Activated naive CD4-positive, alpha-beta T cell treated with anti-CD3 and anti-CD28 coated beads, Interleukin-2, amount 50 U/mL, for 16 hours (primary cell): ENCODE data around the gene RALA.
A peak's percentile ranks its signal among the peaks of the same experiment; 100 is the strongest.

ENCODE experiments used
- DNase-seq: peaks from one replicate; pipeline ENCODE4 v3.0.0-alpha.2; 2020

The RALA gene, protein sequence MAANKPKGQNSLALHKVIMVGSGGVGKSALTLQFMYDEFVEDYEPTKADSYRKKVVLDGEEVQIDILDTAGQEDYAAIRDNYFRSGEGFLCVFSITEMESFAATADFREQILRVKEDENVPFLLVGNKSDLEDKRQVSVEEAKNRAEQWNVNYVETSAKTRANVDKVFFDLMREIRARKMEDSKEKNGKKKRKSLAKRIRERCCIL

GRCh38 chr7:39623047-39623731, at the start of gene RALA:
Gene RALA, plus strand, starts transcription at chr7:39623572. Its CDS starts 63,096 bp downstream, at chr7:39686668.
- DNase-seq: peak; percentile 91

GRCh38 chr7:39574673-39575349, 48.6 kb upstream of the RALA start:
- DNase-seq: no peak

GRCh38 chr7:39577229-39577874, 46.0 kb upstream of the RALA start:
- no peak for DNase-seq

GRCh38 chr7:39580149-39580874, 43.1 kb upstream of the RALA start:
- DNase-seq: peak; percentile 74

GRCh38 chr7:39582536-39582935, 40.8 kb upstream of the RALA start:
- no peak for DNase-seq

DNA sequence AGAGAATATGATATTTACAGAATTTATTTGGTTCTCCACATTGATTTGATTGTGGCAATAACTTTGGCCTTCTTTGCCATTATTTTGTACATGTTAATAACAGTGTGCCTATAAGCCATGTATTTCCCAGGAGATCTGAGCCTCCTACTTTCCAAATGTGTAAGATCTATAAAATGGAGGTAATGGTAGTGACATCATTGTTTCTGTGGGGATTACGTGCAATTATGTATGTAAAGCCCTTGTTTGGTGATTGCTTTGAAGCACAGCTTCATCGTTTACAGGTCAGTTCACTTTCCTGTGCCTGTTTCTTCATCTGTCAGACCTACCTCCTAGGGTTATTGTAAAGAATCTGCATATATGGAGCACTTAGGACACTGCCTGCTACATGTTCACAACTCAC, 39.8 kb upstream of the RALA start:
- DNase-seq: no peak

- no peak for DNase-seq
These were observed 36.0 kb upstream of the RALA start for GRCh38 chr7:39587393-39587792.

GRCh38 chr7:39588416-39588815, 35.0 kb upstream of the RALA start:
- no peak for DNase-seq

- DNase-seq: peak; percentile 62
These were observed 33.9 kb upstream of the RALA start for GRCh38 chr7:39589323-39590111.

GRCh38 chr7:39592586-39592985, 30.8 kb upstream of the RALA start:
- no peak for DNase-seq

DNA sequence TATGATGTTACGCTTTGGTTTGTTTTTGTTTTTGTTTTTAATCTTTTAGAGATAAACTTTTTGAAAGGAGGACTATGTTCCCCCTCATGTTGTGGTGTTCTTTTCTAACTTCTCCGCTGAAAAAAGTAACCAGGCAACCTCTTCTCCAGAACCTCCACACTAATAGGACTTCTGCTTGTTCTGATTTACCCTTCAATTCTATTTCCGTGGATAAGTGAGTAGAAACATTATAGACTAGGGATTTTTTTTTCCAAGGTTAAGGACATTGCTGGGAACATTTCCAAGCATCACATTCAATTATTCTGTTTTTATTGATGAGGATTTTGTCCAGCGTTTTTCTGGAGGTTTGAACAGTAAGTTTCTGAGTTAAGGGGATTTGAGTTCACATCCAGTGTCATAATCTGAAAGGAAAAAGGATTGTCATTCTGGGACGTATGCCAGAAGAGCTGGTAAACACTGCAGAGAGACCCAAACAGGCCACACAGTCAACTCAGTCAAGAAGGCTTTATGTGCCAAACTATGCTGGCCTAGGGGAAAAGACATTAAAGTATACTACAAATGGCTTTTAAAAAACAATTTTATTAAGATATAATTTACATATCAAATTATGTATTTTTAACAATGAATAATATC, 28.3 kb upstream of the RALA start:
- no peak for DNase-seq

DNA sequence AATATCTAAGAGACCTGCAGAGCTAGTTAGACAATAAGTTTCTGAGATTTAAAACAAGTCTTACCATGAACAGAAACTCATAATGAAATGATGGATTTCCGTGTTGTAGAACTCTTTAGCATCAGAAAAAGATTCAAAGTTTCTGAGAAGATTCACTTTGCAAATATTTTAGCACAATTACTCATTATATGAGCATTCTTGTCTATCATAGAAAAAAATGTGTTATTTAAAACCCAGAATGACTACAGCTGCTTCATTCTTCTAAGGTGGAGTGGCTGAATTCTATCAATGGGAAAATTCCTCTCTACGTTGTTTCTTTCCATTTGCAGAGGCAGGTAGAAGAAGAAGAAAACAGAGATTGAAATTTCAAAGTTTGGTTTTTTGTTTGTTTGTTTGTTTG, 21.0 kb upstream of the RALA start:
- DNase-seq: no peak

DNA sequence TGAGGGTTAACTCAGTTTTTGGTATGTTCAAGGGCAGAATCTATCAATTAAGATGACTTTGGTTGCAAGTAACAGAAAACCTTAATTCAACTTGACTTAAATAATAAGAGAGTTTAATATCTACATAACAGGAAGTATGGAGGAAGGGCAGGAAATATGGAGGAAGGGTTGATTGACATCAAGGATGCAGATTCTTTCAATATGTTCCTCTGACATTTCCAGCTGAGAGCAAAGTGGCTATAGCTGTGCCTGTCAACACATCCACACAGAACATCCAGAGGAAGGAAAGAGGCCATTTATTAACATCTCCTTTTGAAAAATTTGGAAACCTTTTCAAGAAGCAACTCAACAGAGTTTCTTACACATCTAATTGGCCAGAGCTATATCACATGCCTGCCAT, 19.4 kb upstream of the RALA start:
- no peak for DNase-seq

- no peak for DNase-seq
These were observed 18.3 kb upstream of the RALA start for GRCh38 chr7:39605087-39605486.

GRCh38 chr7:39606352-39606751, 17.0 kb upstream of the RALA start:
- no peak for DNase-seq

DNA sequence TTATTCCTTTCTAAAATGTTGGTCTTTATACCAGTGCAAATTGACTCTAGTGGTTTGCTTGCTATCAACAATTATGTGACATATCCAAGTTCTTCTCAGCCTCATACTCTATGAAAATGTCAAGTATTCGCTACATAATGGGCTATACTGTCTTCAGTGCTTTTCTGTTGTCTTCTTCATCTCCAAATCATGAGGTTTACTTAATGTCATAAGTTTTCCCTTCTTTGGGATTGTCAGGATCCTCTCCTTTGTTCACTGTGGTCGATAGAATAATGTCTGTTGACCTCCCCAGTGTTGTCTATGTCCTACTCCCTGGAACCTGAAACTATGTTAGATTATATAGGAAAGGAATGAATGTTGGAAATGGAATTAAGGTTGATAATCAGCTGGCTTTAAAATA, 16.4 kb upstream of the RALA start:
- no peak for DNase-seq

DNA sequence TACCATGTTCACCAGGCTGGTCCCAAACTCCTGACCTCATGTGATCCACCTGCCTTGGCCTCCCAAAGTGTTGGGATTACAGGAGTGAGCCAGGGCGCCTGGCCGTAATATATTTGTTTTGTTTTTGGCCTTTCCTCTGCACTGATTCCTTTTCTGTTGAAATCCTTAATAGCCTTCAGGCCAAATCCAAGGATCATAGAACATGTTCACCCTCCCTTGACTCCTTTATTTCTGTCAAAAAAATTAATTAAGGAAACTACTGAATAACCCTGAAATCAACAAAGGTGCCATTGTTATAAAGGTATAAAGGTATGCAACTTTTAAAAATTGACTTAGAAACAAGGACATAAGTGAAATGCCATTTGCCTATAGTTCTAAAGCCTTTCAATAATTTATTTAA, 15.5 kb upstream of the RALA start:
- DNase-seq: no peak

DNA sequence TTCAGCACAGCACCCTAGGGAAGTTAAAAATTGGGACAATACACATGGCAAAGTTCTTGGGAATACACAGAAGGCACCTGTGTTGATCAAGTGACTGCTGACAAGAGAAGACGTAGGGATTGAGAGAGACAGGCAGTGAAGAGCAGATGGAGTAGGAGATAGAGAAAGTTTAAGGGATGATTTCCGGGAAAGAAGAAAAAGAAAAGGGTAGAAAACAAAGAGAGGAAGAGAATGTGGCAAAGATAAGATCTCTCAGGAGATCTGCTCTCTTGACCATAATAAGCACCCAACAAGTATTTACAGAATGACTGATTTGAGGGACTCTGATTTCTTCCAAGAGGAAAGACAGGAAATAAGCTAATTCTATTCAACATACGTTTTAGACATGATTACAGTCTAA, 15.1 kb upstream of the RALA start:
- no peak for DNase-seq

DNA sequence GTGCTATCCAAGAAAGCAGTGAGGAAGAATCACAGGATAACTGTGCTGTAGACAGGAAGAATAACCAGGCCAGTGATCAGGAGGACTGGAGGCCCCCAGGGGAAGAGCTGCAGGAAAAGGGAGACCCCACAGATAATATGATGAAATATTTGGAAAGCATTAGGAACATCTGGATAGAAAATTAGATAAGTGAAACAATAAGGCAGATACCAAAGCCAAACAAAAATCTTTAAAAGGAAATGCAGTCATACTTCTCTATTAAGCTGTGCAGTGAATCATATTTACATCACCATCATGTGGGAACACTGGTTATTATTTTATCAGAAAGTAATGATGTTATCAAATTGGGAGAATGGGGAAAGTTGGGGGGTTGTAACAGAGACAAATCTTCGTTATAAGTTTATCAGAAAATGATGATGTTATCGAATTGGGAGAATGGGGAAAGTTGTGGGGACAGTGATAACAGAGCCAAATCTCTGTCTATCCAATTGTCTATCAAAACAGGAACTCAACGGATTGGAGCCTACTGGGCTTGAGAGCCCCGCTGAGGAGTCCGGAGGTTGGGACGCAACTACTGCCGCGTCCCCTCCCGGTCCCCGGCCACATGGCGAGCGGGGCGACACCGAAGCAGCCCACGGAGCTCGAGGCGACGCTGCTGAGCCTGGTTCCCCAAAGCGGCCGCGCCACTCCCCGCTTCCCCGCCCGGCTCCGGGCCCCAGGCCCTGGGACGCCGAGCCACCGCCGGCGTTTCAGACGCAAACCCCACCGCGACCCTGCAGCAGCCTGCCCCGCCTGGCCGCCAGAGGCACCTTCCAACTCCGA, 14.0 kb upstream of the RALA start:
- DNase-seq: peak; percentile 22

DNA sequence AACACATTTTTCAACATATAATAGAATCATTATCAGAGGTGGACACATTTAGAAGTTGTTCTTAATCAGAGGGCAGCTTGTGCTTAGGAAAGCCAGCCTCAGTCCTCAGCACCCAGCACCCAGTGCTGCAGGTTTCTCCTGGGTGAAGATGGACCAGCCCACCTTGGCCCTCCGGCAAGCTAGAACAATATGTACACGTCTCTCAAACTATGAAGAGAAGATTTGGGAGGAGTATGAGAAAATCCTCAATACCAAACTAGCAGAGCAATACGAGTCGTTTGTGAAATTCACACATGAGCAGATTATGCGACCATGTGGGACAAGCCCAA, 13.5 kb upstream of the RALA start:
- DNase-seq: no peak

DNA sequence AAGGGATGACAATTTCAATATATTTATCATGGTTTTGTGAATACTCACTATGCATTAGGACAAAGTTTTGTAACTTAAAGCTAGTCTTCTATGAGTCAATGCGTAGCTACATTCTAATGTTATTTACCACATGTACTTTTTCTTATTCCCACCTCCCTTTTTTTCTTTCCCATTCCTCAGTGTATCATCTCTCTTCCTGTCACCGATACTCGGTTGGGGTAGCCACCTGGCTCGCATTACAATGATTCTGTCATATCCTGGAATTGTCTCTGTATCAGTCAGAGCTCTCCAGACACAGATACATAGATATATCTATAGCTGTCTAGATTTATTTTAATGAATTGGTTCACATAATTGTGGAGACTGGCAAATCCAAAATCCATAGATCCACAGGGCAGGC, 9.8 kb upstream of the RALA start:
- no peak for DNase-seq
